ENCODE measurements around the gene SNTG2.
"Not testable (repeated sequence)": the region's sequence is repeated elsewhere in the genome, so short reads cannot be mapped to it uniquely, and the experiment has no call there.

The SNTG2 gene

DNA sequence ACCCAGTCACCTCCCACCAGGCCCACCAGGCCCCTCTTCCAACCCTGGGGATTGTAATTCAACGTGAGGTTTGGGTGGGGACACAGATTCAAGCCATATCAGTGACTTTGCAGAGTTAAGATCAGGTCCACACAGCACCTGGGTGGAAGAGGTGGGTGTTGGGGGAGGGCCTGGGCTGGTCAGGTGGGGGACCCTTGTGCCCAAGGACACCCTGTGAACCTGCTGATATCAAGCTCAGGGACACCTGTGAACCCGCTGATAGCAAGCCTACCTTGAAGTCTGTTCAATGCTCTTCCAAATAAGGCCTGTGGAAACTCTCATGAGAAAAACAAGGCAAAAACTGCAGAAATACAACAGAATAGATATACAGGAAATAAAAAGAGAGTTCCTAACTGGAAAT lies 442.7 kb downstream of the SNTG2 start:
- no peak for TF ChIP-seq POLR2A (IDR thresholded peaks at IDR 0.05; ENCODE audit: low read depth, low read length)
- no peak for FAIRE-seq
- DNase-seq (ENCODE audit: insufficient read length, low spot score): no peak

DNA sequence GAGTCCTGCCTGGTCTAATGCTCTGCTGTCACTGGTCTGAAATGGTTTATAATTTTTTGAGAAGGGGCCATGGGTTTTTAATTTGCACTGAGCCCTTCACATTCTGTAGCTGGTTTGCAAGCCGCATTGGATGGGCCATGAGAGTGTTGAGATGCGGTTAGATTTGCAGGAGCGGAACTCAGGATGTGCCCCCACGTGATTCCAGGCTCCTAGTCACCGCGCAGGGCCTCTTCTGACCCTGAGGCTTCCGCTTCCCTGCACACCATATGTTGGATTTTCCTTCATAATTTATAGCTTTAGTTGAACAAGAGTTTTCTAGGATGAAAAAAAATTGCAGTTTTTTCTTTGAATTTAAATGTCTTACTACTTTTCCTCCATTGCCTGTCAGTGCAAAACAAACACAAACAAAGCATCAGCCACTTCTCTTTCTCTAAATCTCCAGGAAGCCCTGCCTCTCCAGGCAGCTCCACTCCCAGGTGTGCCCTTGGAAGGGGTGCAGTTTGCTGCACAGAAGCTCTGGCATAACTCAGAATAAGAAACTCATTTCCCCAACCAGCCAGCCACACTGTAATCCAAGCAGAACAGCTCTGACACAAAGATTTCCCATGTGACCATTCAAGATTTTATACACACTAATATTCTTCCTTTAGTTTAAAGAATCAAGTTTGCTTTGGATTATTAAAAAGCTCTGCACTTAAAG lies 444.2 kb downstream of the SNTG2 start:
- no peak for FAIRE-seq
- no peak for DNase-seq (ENCODE audit: insufficient read length, low spot score)
- TF ChIP-seq POLR2A (IDR thresholded peaks at IDR 0.05; ENCODE audit: low read depth, low read length): no peak

DNA sequence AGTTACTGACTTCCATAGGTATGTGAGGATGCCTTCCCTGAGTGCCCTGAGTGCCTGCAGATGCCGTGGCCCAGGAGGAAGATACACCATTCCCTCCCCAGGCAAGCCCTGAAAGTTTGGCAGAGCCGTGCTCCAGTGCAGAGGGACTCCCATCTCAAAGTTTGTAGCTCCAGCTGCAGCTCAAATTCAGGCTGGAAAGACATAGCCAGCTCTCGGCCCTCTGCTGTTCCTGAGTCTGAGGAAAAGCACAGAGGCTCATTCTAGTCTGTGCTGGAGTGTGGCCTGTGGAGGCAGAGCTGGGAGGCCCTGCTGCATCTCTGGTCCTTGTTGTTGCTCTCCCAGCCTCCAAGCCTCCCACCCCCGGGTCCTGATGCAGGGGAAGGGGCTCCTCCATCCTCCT lies 446.7 kb downstream of the SNTG2 start:
- FAIRE-seq (no peak), DNase-seq (ENCODE audit: insufficient read length, low spot score) (no peak)
- TF ChIP-seq POLR2A (IDR thresholded peaks at IDR 0.05; ENCODE audit: low read depth, low read length): no peak

DNA sequence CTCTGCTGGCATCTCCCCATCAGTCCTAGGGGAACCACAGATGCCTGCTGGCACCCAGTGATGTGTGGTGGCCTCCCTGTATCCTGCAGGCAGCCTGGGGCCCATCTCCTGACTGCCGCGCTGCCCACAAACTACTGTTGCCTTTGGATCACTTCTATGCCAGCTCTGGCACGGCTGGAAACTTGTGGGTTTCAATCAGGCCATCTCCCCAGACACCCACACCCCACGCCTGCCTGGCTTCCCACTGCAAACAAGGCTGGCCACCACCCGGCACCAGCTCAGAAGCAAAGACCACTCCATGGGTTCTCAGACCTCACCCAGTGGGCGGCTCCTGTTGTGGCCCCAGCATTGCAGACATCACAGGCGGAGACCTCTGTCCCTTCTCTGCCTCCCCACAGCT lies 447.5 kb downstream of the SNTG2 start:
- no peak for DNase-seq (ENCODE audit: insufficient read length, low spot score)
- no peak for TF ChIP-seq POLR2A (IDR thresholded peaks at IDR 0.05; ENCODE audit: low read depth, low read length)
- no peak for FAIRE-seq

DNA sequence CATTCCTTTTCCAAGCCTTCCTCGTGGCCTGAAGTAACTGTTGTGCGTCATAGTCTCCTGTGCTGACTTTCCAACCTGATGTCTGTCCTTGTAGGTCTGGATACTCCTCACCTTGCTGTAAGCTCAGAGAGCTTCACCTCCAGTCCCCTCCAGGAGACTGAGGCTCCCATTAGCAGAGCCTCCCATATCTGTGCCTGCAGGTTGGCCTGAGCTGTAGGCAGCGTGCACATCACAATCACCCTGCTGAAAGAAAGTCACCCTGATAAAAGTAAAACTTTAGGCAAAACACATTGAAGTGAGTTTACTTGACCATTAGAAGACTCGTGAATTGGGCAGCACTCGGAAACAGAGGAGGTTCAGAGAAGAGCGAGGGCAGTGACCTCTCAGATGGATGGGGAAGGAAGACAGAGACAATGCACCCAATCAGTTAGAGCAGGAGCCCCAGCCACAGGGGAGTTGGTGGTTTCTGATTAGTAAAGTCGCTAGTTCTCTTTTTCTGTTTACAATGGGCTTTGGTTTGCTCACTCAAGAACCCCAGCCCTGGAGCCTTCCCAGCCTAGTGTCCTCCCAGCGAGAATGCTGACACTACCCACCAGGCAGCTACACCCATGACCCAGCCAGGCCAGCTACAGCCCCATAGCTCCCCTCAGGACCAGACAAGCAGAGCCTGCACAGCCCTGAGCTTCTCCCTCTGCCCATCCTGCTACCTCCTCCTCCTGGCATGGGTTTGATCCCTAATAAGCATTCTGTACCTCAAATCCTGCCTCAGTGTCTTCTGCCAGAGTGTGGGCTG lies 450.5 kb downstream of the SNTG2 start:
- TF ChIP-seq POLR2A (IDR thresholded peaks at IDR 0.05; ENCODE audit: low read depth, low read length): no peak
- no peak for DNase-seq (ENCODE audit: insufficient read length, low spot score)
- no peak for FAIRE-seq

DNA sequence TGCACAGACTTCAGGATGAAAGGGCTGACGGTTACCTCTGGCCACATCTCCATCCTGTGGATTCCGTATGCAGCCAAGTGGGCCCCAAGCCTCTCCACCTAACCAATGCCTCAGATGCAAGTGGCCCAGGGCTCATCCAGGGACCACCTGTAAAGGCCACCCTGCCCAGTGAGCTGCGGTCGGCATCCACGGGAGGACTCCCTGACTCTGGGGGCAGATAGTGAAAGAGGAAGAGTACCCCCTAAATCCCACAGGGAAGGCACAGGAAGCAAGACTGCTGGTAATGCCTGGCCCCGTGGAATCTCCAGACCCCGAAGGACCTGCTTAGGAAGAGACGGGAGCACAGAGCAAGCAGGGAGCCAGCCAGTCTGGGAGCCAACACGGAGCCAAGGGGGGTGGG lies 451.4 kb downstream of the SNTG2 start:
- FAIRE-seq (no peak), DNase-seq (ENCODE audit: insufficient read length, low spot score) (no peak)
- TF ChIP-seq POLR2A (IDR thresholded peaks at IDR 0.05; ENCODE audit: low read depth, low read length): no peak

DNA sequence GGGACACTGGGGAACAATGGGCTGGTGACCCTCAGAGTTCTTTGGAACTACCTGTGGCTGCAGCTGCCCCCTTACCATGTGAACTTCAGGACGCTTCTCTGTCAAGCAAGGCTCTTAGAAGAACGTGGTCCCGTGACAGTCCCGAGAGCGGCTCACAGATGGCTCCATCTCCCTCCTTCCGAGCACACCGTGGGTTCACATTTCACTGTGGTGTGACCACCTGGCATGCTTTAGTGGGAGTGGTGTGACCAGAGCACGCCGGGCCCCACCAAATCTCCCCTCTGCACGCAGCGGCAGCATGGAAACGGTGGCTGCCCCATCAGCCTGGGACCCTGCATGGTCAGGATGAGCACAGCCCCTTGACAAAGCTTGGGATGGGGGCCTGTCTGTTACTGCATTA lies 452.9 kb downstream of the SNTG2 start:
- no peak for TF ChIP-seq POLR2A (IDR thresholded peaks at IDR 0.05; ENCODE audit: low read depth, low read length)
- no peak for DNase-seq (ENCODE audit: insufficient read length, low spot score)
- no peak for FAIRE-seq

DNA sequence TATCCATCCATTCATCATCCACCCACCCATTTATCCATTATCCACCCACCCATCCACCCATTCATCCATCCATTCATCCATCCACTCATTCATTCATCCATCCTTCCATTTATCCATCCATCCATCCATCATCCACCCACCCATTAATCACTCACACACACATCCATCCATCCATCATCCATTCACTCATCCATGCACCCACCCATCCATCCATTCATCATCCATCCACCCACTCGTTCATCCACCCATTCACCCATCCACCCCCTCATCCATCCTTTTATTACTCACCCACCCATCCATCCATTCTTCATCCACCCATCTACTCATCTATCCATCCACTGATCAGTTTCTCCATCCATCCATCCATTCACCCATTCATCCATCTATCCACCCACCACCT lies 454.5 kb downstream of the SNTG2 start:
- FAIRE-seq (no peak), DNase-seq (ENCODE audit: insufficient read length, low spot score) (no peak)
- TF ChIP-seq POLR2A (IDR thresholded peaks at IDR 0.05; ENCODE audit: low read depth, low read length): no peak

DNA sequence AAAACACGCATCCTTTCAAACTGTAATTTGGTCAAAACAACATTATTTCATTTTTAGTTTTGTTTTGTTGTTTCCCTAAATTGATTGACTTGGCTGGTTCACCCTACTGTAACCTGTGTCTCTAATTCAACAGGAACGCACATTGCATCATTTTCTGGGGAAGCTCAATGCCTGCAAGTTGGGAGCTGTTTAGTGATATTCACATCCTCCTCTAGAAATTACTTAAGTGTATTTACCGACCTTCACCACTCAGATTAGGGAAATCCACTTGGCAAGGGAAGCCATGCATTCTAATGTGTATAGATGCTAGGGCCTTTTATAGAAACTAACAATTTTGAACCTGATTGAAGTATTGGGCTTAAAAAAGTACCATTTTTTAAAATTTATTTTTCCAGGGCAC lies 455.3 kb downstream of the SNTG2 start:
- no peak for TF ChIP-seq POLR2A (IDR thresholded peaks at IDR 0.05; ENCODE audit: low read depth, low read length)
- FAIRE-seq: no peak
- DNase-seq (ENCODE audit: insufficient read length, low spot score): no peak

DNA sequence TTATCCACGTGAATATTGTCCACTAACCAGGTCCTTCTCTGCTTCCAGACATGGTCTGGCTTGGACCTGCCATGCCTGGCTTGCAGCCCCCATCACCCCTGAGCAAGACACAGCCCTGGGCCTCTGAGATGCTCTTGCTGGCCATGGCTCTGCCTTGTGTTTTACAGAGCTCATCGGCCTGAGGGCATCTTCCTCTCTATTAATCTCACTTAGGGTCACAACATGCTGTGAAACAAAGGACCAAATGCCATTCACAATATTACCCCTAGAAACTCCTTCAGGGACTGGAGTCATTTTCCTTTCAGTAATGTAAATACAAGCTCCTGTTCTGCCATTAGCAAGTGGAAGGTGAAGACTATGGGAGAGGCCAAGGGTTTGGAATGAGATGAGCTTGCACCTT lies 455.8 kb downstream of the SNTG2 start:
- no peak for TF ChIP-seq POLR2A (IDR thresholded peaks at IDR 0.05; ENCODE audit: low read depth, low read length)
- no peak for DNase-seq (ENCODE audit: insufficient read length, low spot score)
- no peak for FAIRE-seq

DNA sequence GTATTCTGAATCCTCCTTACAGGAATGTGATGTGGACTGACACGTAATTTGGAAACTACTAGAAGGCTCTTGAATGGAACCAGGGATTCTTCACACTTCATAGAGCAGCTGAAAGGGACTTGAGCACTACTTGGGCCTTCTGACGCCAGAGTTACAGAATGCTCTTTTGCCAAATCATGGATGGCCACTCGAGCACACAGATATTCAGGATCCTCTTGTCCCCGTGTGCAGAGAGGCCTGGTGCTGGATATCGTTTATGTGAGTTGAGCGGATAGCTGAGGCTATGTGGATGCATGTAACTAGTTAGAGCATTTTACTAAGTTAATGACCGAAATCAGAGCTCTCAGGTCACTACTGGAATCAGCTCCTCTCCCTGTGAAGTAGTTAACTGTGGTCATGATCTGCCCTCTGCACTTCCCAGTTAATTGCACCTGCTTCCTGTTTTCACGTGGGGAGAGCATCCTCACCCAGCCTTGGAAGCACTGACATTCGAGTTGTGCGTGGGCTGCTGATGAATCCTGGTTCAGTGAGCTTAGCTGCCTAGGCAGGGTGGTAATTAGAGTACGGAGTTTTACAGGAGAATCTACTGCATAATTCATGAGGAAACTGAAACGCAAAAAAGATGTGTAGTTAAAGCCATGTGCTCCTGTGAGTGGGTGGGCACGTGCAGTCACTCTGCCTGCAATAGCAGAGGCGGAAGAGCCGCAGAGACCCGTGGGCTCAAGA lies 457.5 kb downstream of the SNTG2 start:
- DNase-seq (ENCODE audit: insufficient read length, low spot score) (no peak), FAIRE-seq (no peak)
- no peak for TF ChIP-seq POLR2A (IDR thresholded peaks at IDR 0.05; ENCODE audit: low read depth, low read length)

DNA sequence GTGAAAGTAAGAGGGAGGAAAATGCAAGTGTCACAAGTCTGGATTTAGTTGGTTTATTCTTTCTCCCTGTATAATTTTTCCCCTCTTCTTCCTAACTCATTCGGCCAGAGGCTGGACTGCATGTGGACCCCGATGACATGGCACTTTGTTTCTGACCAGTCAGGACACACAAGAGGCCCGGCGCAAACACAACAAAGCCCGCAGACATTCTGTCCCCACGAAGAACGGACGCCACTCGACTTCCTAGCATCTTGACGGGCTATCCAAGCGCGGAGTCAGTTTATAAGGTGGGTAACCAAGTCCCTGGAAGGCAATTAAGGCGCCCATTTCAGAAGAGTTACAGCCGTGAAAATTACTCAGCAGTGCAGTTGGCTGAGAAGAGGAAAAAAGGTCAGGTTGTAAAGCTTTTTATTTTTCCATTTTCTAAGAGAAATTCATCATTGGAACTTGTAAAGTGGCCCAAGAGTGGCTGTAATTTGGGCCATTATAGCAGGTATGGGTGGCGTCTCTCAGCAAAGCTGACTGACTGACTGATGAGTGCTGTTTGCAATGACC lies 462.6 kb downstream of the SNTG2 start, which contains the start of gene TPO:
Gene TPO (plus strand): TSS at position 308 of the 555 bp plus-strand sequence. CDS start 946 bp downstream, outside the sequence.
- no peak for TF ChIP-seq POLR2A (IDR thresholded peaks at IDR 0.05; ENCODE audit: low read depth, low read length)
- DNase-seq (ENCODE audit: insufficient read length, low spot score): no peak
- FAIRE-seq: no peak

DNA sequence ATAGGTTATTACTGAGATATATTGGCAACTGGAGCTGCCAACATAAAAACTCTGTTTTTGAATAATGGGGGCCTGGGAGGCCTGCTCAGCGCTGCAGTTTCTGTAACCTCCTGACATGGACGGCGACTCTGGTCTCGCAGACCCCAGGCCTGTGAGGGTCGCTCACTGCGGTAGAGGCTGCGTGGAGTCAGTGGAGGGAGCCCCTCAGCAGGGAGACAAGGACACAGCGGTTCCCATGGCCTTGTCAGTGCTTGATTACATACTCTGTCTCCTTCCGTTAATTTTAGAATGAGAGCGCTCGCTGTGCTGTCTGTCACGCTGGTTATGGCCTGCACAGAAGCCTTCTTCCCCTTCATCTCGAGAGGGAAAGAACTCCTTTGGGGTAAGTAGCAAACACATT lies 463.5 kb downstream of the SNTG2 start:
- DNase-seq (ENCODE audit: insufficient read length, low spot score): no peak
- no peak for FAIRE-seq
- no peak for TF ChIP-seq POLR2A (IDR thresholded peaks at IDR 0.05; ENCODE audit: low read depth, low read length)

DNA sequence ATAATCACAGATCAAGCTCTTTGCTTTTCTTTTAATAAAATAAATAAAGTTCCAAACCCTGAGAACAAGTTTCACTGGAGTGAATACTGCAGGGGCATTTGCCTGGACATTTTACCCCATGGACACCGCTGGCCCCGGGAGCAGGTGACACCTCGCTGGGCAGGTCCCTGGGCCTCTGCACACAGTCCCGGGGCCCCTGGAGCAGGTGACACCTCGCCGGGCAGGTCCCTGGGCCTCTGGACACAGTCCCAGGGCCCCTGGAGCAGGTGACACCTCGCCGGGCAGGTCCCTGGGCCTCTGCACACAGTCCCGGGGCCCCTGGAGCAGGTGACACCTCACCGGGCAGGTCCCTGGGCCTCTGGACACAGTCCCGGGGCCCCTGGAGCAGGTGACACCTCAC lies 464.3 kb downstream of the SNTG2 start:
- DNase-seq (ENCODE audit: insufficient read length, low spot score); FAIRE-seq: not testable (repeated sequence)
